Activated naive CD4-positive, alpha-beta T cell treated with anti-CD3 and anti-CD28 coated beads, Interleukin-2, amount 50 U/mL, for 72 hours (primary cell): ENCODE measurements around the gene TMEM255B. TPM values are rescaled to one million over a fixed set of nuclear protein-coding genes. Genes with fewer than 3 reads are reported as not detected.

Source experiments
- ATAC-seq, 2 donors: fragments of 150-1000 bp; cut with Tn5 transposase; 2 replicates each; pipeline ENCODE4 v1.10.0; 2021; ENCODE audit warnings: mild to moderate bottlenecking in 2 of 2, moderate library complexity in 2 of 2
- DNase-seq, 2 donors: peaks; one replicate each; pipeline ENCODE4 v3.0.0; 2021 to 2022; ENCODE audit warnings: low spot score in 2 of 2
- H3K27ac Mint-ChIP-seq, 2 donors: one replicate each; pipeline ENCODE4 v1.8.0; 2022; ENCODE audit warnings: mild to moderate bottlenecking in 2 of 2, mixed read lengths in 2 of 2
- H3K36me3 Mint-ChIP-seq, 2 donors: one replicate each; pipeline ENCODE4 v1.8.0; 2022; ENCODE audit warnings: mixed read lengths in 2 of 2
- H3K9me3 Mint-ChIP-seq, 2 donors: one replicate each; pipeline ENCODE4 v1.8.0; 2022; ENCODE audit warnings: mixed read lengths in 2 of 2
- total RNA-seq, 2 donors: library from RNA; stranded (reverse); gene quantifications; one replicate each; pipeline ENCODE4 v1.2.3, GENCODE V29; 2022

The TMEM255B gene
- total RNA-seq, 2 donors from 2014 or later, result 1.8 to 2.9 TPM

GRCh38 chr13:113754691-113755090, 4.3 kb upstream of the TMEM255B start:
- DNase-seq, result no peak
- H3K36me3 Mint-ChIP-seq, result peaks cover 0 to 12% of the 10 kb centered on the region in 2 donors
- ATAC-seq, result no peak
- peaks cover 12 to 17% of the 10 kb centered on the region in 2 donors for H3K9me3 Mint-ChIP-seq
- no peak overlapping the region for H3K27ac Mint-ChIP-seq

DNA sequence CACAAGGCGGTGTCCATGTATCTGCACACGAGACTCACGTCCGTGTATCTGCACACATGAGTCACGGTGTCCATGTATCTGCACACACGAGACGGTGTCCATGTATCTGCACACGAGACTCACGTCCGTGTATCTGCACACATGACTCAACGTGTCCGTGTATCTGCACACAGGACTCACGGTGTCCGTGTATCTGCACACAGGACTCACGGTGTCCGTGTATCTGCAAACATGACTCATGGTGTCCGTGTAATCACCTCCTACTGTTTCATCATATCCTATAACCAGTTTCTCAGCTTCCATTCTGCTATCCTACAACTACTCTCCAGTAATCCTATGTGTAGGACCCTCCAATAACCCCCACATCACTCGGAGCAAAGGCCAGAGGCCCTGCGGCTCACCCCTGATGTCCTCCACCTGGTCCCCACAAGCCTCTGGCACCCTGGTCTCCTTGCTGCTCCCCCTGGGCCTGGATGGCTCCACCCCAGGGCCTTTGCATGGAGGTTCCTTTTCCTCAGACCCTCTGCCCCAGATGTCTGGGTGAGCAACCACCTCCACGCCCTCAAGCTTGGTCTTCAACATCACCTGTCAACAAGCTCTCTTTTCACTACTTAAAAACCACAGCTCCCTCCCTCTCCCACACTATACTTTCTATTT, 2.5 kb upstream of the TMEM255B start:
- H3K27ac Mint-ChIP-seq, result peak overlapping the region in 1 of 2 donors; percentile 26
- DNase-seq, result peak in 1 of 2 donors; percentile 13
- H3K36me3 Mint-ChIP-seq, result peaks cover 0 to 5% of the 10 kb centered on the region in 2 donors
- H3K9me3 Mint-ChIP-seq, result peaks cover 0 to 5% of the 10 kb centered on the region in 2 donors
- ATAC-seq, result no peak

DNA sequence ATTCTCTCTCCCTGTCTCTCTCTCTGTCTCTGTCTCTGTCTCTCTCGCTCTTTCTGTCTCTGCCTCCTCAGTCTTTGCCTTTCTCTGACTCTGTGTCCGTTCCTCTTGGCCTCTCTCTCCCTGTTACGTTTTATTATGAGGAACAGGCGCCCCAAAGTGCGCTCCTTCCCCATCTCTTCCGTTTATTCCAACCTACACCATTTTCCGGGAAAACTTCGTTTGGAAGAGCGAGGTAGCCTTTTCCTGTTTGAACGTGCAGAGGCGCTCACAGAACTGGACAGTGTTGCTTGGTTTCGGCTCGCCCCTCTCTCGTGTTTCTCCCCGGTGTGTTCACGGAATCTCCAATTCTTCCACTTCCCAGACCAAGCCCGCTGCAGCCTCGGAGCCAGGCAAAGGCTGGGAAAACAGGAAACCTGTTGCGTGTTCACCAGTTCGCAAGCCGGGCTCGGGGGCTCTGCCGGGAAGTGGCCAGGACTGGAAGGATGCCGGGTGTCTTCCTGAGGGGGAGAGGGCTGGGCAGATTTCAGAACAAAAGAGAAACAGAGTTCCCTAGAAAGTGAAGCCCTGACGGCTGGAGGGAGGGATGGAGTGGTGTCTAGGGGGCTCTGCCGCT, 605 bp downstream of the TMEM255B start:
- H3K36me3 Mint-ChIP-seq, result no peaks in the 10 kb centered on the region
- H3K27ac Mint-ChIP-seq, result no peak overlapping the region

GRCh38 chr13:113761136-113761535, 2.1 kb downstream of the TMEM255B start:
- Mint-ChIP-seq H3K36me3 (no peaks in the 10 kb centered on the region), H3K9me3 (peaks cover 0 to 5% of the 10 kb centered on the region in 2 donors), H3K27ac (no peak overlapping the region)
- no peak for ATAC-seq
- peak in 1 of 2 donors; percentile 25 for DNase-seq

More for the DNA sequence above, 605 bp downstream of the TMEM255B start:
- DNase-seq (peak in 1 of 2 donors; percentile 49), ATAC-seq (no peak)
- peaks cover 0 to 5% of the 10 kb centered on the region in 2 donors for H3K9me3 Mint-ChIP-seq

DNA sequence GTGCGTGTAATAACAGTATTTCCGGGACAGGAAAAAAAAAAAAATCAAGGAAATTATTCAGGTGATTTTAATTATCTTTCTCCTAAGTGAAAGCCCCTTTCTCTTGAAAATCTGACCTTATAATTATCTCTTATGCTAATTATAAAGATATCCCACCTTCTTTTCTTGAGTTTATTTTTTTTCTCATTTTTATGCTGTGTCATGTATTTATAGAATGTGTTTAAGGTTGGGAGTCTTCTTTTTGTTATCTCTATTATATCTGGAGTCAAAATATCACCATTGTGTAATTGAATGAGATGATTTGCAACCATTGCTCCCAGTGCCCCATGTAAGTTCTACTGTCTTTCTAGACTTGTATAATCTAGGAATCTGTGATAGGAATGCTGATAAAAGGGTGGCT, 3.0 kb downstream of the TMEM255B start:
- DNase-seq, result no peak
- H3K36me3 Mint-ChIP-seq, result no peaks in the 10 kb centered on the region
- H3K9me3 Mint-ChIP-seq, result peaks cover 0 to 1% of the 10 kb centered on the region in 2 donors
- H3K27ac Mint-ChIP-seq, result no peak overlapping the region
- no peak for ATAC-seq

GRCh38 chr13:113762538-113762937, 3.5 kb downstream of the TMEM255B start:
- Mint-ChIP-seq H3K27ac (no peak overlapping the region), H3K9me3 (no peaks in the 10 kb centered on the region), H3K36me3 (no peaks in the 10 kb centered on the region)
- DNase-seq (peak in 1 of 2 donors; percentile 21), ATAC-seq (no peak)

DNA sequence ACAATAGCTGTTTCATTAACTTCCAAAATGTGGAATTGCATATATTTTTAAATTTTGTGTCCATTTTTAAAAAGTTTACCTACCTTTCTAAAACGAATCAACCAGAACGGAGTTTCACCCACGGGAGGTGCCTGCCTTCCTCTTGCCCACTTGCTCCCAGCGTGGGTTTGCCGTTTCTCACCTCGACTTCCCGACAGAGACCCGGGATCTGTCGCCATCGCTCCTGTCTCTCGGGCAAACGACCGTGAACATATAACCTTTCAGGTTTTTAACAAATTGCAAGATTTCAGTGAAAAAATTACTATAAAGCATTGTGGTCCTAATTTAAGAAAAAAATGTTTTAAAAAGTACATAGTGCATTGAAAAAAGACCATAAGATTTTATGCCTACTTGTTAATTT, 4.2 kb downstream of the TMEM255B start:
- ATAC-seq (no peak), DNase-seq (no peak)
- no peaks in the 10 kb centered on the region for H3K9me3 Mint-ChIP-seq
- no peak overlapping the region for H3K27ac Mint-ChIP-seq
- H3K36me3 Mint-ChIP-seq, result no peaks in the 10 kb centered on the region

DNA sequence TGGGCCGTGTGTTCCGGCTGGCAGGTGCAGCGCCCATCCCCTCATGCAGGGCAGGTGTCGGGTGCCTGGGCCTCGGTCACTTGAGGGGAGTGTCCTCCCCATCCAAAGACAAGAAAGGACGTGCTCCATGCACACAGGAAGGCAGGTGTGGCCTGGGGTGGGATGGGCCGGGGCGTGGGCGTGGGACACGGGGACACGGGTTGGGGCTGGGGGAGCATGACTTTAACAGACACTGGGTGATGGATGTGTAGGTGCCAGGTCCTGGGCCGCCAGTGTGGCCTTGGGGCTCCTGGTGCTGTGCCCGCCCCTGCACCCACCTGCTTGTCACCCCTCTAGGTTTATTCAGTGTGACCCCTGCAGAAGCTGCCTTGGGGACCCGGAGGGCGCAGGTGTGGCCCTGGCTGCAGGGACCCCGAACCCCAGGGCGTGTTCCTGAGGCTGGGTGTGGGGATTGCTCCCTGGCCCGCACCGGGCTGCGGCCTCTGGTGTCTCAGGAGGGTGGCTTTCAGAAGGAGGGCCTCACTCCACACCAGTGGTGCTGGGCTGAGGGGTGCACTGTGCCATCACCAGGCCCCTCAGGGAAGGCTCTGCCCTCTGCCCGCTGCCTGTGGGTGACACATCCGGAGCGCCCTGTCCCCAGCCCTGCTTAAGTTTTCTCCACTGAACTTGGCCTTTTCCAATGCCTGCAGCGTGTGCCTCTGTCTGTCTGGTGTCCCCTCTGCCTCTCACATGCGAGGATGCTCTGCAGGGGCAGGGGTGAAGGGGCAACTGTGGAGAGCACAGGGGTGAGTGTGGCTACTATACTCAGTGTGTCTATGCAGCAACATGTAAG, 5.2 kb downstream of the TMEM255B start:
- Mint-ChIP-seq H3K27ac (no peak overlapping the region), H3K36me3 (no peaks in the 10 kb centered on the region), H3K9me3 (no peaks in the 10 kb centered on the region)
- ATAC-seq (no peak), DNase-seq (peak in 1 of 2 donors; percentile 39)

DNA sequence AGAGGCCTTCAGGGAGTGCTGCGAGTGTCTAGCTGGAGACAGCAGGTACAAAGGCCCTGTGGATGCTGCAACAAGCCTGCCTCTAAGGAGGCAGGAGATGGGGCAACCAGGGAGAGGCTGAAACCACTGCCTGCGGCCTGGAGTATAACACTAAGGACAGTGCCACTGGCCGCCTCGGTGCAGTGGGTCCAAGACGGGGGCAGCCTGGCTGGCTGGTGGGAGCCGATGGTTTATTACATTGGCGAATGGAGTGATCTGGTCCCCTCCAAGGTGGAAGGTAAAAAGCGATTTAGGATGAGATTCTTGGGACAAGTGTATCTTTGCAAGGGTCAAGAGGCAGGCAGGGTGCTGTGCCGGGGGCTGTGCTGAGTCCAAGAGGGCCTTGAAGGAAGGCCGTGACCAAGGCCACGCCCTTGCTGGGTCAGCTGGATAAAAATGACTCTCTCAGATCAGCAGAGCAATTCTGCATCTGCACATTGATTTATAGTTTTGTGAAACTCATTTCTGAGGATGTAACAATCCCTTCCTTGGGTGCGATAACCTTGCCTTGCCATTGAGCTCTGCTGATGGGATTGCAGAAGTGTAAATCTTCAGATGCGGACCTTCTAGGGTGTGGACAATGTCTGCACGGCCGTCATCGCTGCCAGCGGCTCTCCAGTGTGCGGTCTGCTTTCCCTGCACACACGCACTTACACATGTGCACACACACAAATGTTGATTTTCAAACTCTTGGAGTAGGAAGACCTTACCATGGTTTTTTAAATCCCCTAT, 6.0 kb downstream of the TMEM255B start:
- no peaks in the 10 kb centered on the region for H3K36me3 Mint-ChIP-seq
- H3K27ac Mint-ChIP-seq, result no peak overlapping the region

GRCh38 chr13:113765564-113765910, 6.5 kb downstream of the TMEM255B start:
- Mint-ChIP-seq H3K27ac (no peak overlapping the region), H3K36me3 (no peaks in the 10 kb centered on the region), H3K9me3 (no peaks in the 10 kb centered on the region)
- ATAC-seq (no peak), DNase-seq (peak in 1 of 2 donors; percentile 9)

More for the DNA sequence above, 6.0 kb downstream of the TMEM255B start:
- DNase-seq, result no peak
- ATAC-seq, result no peak
- no peaks in the 10 kb centered on the region for H3K9me3 Mint-ChIP-seq

DNA sequence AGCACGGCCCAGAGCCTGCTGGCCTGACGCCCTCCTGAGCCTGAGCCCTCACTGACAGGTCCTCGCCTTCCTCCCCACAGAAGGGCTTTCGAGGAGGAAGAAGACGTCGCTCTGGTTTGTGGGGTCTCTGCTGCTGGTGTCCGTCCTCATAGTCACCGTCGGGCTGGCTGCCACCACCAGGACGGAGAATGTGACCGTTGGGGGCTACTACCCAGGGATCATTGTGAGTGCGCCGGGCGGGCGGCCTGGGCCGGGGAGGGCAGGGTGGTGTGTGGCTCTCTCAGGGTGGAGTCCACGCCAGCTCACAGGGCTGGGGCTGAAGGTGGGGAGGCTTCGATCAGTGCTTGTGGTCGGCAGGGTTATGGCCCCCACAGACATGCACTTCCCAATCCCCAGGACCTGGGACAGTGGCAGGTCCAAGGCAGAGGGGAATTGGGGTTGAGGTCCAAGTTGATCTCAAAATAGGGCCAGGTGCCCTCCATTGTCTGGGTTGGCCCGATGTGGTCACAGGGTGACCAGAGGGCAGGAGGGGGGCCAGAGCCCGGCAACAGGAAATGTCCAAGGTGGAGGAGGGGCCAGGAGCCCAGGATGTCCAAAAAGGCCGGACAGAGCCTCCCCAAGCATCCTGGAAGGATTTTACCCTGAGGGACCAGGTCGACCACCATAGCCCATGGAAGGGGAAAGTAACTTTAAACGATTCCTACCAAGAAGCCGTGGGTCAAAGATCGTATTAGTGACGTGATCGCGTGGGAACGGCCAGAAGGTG, 7.2 kb downstream of the TMEM255B start:
- no peaks in the 10 kb centered on the region for H3K9me3 Mint-ChIP-seq
- DNase-seq (peak in 1 of 2 donors; percentile 25), ATAC-seq (no peak)
- H3K36me3 Mint-ChIP-seq, result no peaks in the 10 kb centered on the region
- no peak overlapping the region for H3K27ac Mint-ChIP-seq

GRCh38 chr13:113767366-113767765, 8.3 kb downstream of the TMEM255B start:
- ATAC-seq, result no peak
- no peak for DNase-seq
- Mint-ChIP-seq H3K27ac (no peak overlapping the region), H3K36me3 (no peaks in the 10 kb centered on the region), H3K9me3 (no peaks in the 10 kb centered on the region)

- no peaks in the 10 kb centered on the region for H3K9me3 Mint-ChIP-seq
- no peak overlapping the region for H3K27ac Mint-ChIP-seq
- no peaks in the 10 kb centered on the region for H3K36me3 Mint-ChIP-seq
- peak in 1 of 2 donors; percentile 20 for DNase-seq
- ATAC-seq, result no peak
Measured at GRCh38 chr13:113768018-113768905, 9.2 kb downstream of the TMEM255B start.

DNA sequence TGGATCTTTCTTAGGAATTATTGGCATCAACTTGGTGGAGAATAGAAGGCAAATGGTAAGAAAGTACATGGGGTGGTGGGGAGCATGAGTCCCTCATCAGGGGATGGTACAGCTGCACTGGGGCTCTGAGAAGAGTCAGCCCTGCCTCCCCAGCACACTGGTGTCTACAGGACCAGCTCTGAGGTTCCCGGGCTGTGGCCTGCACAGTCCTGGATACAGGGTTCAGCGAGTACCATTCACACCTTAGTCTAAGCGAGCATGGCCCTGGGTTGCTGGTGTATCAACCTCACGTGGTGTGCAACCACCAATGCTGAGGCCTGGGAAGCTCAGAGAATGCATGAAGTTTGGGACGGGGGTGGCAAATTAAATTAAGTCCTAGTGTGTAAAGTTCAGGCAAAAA, 10.1 kb downstream of the TMEM255B start:
- Mint-ChIP-seq H3K36me3 (no peaks in the 10 kb centered on the region), H3K27ac (no peak overlapping the region), H3K9me3 (no peaks in the 10 kb centered on the region)
- ATAC-seq (no peak), DNase-seq (no peak)

DNA sequence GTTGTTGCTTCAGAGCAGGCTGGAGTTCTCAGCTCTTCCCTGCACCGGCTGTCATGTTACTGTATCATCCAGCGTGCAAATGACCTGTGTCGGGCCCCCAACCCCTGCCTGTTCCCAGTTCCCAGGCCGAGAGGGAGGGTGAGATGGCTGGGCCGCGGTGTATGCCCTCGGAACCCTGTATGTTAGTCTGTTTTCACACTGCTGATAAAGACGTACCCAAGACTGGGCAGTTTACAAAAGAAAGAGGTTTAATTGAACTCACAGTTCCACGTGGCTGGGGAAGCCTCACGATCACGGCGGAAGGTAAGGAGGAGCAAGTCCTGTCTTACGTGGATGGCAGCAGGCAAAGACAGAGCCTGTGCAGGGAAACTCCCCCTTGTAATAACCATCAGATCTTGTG, 10.9 kb downstream of the TMEM255B start:
- DNase-seq, result peak in 1 of 2 donors; percentile 50
- Mint-ChIP-seq H3K27ac (no peak overlapping the region), H3K9me3 (no peaks in the 10 kb centered on the region), H3K36me3 (no peaks in the 10 kb centered on the region)
- no peak for ATAC-seq
